ENCODE data around the gene FLNB.
A peak's percentile ranks its signal among the peaks of the same experiment; 100 is the strongest.

The FLNB gene

GRCh38 chr3:58009749-58010535, 1.7 kb downstream of the FLNB start:
- Histone ChIP-seq H3K9me3 (ENCODE audit: severe bottlenecking) (no peaks in the 10 kb centered on the region), H3K4me1 (ENCODE audit: insufficient read depth, poor library complexity, severe bottlenecking) (peaks cover 30% of the 10 kb centered on the region), H3K36me3 (ENCODE audit: low read depth) (peaks cover 66% of the 10 kb centered on the region), H3K27me3 (ENCODE audit: insufficient read depth, poor library complexity, severe bottlenecking) (no peaks in the 10 kb centered on the region), H3K27ac (ENCODE audit: poor library complexity, severe bottlenecking) (peak overlapping the region; percentile 96), H3K4me3 (ENCODE audit: severe bottlenecking) (peak overlapping the region; percentile 77)
- TF ChIP-seq, protein P1, sequence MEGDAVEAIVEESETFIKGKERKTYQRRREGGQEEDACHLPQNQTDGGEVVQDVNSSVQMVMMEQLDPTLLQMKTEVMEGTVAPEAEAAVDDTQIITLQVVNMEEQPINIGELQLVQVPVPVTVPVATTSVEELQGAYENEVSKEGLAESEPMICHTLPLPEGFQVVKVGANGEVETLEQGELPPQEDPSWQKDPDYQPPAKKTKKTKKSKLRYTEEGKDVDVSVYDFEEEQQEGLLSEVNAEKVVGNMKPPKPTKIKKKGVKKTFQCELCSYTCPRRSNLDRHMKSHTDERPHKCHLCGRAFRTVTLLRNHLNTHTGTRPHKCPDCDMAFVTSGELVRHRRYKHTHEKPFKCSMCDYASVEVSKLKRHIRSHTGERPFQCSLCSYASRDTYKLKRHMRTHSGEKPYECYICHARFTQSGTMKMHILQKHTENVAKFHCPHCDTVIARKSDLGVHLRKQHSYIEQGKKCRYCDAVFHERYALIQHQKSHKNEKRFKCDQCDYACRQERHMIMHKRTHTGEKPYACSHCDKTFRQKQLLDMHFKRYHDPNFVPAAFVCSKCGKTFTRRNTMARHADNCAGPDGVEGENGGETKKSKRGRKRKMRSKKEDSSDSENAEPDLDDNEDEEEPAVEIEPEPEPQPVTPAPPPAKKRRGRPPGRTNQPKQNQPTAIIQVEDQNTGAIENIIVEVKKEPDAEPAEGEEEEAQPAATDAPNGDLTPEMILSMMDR (IDR thresholded peaks at IDR 0.05; ENCODE audit: poor library complexity, severe bottlenecking): no peak
- peak; percentile 37 for ATAC-seq (ENCODE audit: low read depth)
- peak; percentile 85 for DNase-seq (ENCODE audit: low spot score)

- peak overlapping the region; percentile 77 for H3K4me3 ChIP-seq (ENCODE audit: severe bottlenecking)
- H3K9me3 ChIP-seq (ENCODE audit: severe bottlenecking): no peaks in the 10 kb centered on the region
- H3K27ac ChIP-seq (ENCODE audit: poor library complexity, severe bottlenecking): peak overlapping the region; percentile 96
- peaks cover 30% of the 10 kb centered on the region for H3K4me1 ChIP-seq (ENCODE audit: insufficient read depth, poor library complexity, severe bottlenecking)
- TF ChIP-seq, protein P1 (IDR thresholded peaks at IDR 0.05; ENCODE audit: poor library complexity, severe bottlenecking): no peak
- no peaks in the 10 kb centered on the region for H3K27me3 ChIP-seq (ENCODE audit: insufficient read depth, poor library complexity, severe bottlenecking)
- DNase-seq (ENCODE audit: low spot score) (no peak), ATAC-seq (ENCODE audit: low read depth) (no peak)
- peaks cover 72% of the 10 kb centered on the region for H3K36me3 ChIP-seq (ENCODE audit: low read depth)
Observed at GRCh38 chr3:58010562-58010961, 2.3 kb downstream of the FLNB start.

GRCh38 chr3:58011580-58011979, 3.4 kb downstream of the FLNB start:
- TF ChIP-seq, protein P1 (IDR thresholded peaks at IDR 0.05; ENCODE audit: poor library complexity, severe bottlenecking): no peak
- DNase-seq (ENCODE audit: low spot score) (no peak), ATAC-seq (ENCODE audit: low read depth) (no peak)
- peak overlapping the region; percentile 96 for H3K27ac ChIP-seq (ENCODE audit: poor library complexity, severe bottlenecking)
- H3K4me3 ChIP-seq (ENCODE audit: severe bottlenecking): peak overlapping the region; percentile 77
- H3K36me3 ChIP-seq (ENCODE audit: low read depth): peaks cover 77% of the 10 kb centered on the region
- H3K4me1 ChIP-seq (ENCODE audit: insufficient read depth, poor library complexity, severe bottlenecking): peaks cover 24% of the 10 kb centered on the region
- no peaks in the 10 kb centered on the region for H3K27me3 ChIP-seq (ENCODE audit: insufficient read depth, poor library complexity, severe bottlenecking)
- H3K9me3 ChIP-seq (ENCODE audit: severe bottlenecking): no peaks in the 10 kb centered on the region

- Histone ChIP-seq H3K4me1 (ENCODE audit: insufficient read depth, poor library complexity, severe bottlenecking) (peaks cover 22% of the 10 kb centered on the region), H3K4me3 (ENCODE audit: severe bottlenecking) (peak overlapping the region; percentile 77), H3K9me3 (ENCODE audit: severe bottlenecking) (no peaks in the 10 kb centered on the region), H3K27me3 (ENCODE audit: insufficient read depth, poor library complexity, severe bottlenecking) (no peaks in the 10 kb centered on the region), H3K27ac (ENCODE audit: poor library complexity, severe bottlenecking) (peak overlapping the region; percentile 96), H3K36me3 (ENCODE audit: low read depth) (peaks cover 84% of the 10 kb centered on the region)
- no peak for ATAC-seq (ENCODE audit: low read depth)
- DNase-seq (ENCODE audit: low spot score): no peak
- TF ChIP-seq, protein P1 (IDR thresholded peaks at IDR 0.05; ENCODE audit: poor library complexity, severe bottlenecking): no peak
Observed at GRCh38 chr3:58012302-58012701, 4.1 kb downstream of the FLNB start.

DNA sequence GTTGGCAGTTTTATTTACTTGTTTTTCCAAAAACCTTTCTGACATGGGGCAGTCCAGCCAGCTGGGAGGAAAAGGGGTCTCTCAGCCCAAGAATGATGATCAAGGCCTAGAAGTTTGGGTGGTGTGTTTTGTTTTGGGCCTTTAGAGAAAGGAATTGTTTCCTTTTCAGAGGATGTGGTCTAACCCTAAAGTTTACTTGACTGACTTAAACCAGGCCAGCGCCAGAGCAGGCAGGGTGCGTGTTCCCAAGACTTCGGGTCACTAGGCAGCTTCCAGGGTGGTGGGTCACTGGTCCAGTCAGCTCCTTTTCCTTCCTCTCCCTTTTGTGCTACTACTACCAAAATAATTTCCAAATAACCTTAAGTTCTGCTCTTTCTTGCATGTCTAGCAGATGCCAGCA, 4.9 kb downstream of the FLNB start:
- H3K4me3 ChIP-seq (ENCODE audit: severe bottlenecking): peak overlapping the region; percentile 77
- peaks cover 19% of the 10 kb centered on the region for H3K4me1 ChIP-seq (ENCODE audit: insufficient read depth, poor library complexity, severe bottlenecking)
- ATAC-seq (ENCODE audit: low read depth) (no peak), DNase-seq (ENCODE audit: low spot score) (no peak)
- TF ChIP-seq, protein P1 (IDR thresholded peaks at IDR 0.05; ENCODE audit: poor library complexity, severe bottlenecking): no peak
- H3K27ac ChIP-seq (ENCODE audit: poor library complexity, severe bottlenecking): peak overlapping the region; percentile 96
- no peaks in the 10 kb centered on the region for H3K27me3 ChIP-seq (ENCODE audit: insufficient read depth, poor library complexity, severe bottlenecking)
- H3K36me3 ChIP-seq (ENCODE audit: low read depth): peaks cover 92% of the 10 kb centered on the region
- no peaks in the 10 kb centered on the region for H3K9me3 ChIP-seq (ENCODE audit: severe bottlenecking)
